GOT3 (cell line): ENCODE results near the gene CACNA1D.

Source experiments
- DNase-seq: peaks from one replicate; lab custom pipeline; 2025; ENCODE audit warnings: mixed read lengths; lab: John Stamatoyannopoulos, UW

CACNA1D gene

DNA sequence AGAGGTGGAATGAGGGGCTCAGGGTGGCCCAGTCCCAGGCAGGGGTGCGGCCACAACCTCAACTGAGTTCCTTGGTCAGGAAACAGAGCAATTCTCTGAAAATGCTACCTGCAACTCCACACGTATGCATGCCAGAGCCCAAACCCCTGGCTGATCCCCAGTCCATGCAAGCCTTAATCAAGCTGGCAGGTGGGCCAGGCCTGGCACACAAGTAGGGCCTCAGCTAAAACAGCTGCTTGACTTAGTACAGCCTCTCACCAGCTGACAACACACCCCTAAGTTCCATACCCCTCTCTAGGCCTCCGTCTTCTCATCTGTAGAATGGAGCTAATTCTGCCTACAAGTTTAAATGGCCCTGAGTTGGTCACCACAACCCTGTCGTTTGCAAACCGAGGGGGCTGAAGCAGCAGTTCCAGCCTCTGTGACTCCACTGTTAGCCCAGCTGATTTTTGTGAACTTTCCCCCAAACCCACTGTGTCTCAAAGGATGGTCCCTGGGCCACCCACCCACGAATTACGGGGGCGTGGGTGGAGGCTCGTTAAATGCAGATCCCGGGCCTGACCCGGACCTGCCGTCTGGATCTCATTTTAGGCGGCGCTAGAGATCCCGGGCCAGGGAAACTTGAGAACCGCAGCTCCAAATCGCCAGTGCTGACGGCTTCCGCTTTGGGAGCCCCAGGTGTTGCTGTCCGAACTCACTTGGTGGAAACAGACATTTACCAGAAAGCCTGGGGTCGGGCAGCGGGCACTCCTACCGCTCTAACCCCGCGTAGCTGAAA is 350.9 kb downstream of the CACNA1D start:
- no peak for DNase-seq

DNA sequence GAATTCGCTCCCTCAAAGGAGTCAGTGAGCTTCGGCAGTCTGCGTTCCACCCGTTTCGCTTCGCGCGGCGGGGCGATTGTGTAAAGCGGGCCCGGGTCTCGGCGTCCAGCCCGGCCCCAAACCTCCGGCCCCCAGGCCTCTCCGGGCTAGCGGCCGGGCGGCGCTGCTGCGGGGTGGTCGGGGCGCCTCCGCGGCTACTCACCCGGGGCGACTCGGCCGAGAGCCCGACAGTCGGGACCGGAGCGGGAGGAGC is 351.4 kb downstream of the CACNA1D start:
- no peak for DNase-seq

DNA sequence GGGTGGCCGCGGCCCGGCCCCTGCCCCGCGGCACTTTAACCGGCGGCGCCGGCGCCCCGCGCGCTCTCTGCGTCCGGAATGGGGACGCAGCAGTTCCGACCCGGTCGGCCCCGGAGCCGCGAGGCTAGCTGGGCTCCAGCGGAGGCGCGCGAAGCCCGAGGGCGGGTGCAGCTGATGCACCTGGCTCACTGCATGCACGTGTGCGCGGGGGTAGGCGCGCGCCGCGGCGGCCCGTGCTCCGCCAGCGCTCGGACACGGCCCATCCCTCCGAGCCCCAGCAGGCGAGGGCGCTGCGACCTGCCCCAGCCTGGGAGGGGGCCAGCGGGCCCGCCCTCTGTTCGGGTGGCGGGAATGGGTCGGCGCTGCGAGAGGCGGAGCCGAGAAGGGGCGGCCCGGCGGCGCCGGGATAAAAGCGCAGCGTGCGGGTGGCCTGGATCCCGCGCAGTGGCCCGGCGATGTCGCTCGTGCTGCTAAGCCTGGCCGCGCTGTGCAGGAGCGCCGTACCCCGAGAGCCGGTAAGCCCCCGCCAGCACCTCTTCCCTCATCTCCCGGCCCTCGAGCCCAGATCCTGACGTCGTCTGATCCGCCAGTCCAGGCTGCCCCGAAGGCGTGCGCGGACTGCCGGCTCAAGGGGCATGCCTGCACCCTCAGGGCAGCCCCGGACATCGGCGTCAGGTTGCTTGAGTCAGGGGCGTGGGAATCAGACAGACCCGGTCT is 351.9 kb downstream of the CACNA1D start, which contains the start of the genes CHDH and IL17RB:
Gene CHDH (minus strand): TSS at position 286 of the 717 bp plus-strand sequence. CDS start 22,411 bp downstream, outside the sequence.
Gene IL17RB (plus strand): TSS at position 435 of the 717 bp plus-strand sequence. CDS start 21 bp downstream, at position 456.
- DNase-seq = no peak

DNA sequence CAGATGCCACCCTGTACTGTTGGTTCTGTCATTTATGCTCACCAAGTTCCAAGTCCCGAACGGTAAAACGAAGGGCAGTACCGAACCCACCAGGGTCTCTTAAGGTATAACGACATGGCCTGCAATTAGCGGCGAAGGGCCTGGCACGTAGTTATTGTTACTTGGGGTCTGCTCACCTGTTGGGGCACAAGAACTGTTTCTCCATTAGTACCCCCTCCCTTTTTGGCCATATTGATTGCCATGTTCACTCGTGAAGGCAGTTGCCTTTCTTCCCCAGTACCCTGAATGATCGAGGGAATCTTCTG is 352.4 kb downstream of the CACNA1D start:
- no peak for DNase-seq

DNA sequence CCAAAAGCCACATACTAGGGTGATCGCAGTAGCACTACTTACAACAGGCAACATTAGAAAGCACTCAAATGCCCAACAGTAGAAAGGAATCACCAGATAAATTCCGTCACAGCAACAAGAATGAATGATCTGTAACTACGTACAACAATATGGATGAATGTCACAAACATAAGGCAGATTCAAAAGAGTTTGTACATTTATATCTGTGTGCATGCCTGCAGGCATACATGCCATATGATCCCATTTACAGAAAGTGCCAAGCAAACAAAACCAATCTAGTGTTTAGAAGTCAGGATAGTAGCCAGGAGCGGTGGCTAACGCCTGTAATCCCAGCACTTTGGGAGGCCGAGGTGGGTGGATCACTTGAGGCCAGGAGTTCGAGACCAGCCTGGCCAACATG is 355.5 kb downstream of the CACNA1D start:
- DNase-seq = no peak

DNA sequence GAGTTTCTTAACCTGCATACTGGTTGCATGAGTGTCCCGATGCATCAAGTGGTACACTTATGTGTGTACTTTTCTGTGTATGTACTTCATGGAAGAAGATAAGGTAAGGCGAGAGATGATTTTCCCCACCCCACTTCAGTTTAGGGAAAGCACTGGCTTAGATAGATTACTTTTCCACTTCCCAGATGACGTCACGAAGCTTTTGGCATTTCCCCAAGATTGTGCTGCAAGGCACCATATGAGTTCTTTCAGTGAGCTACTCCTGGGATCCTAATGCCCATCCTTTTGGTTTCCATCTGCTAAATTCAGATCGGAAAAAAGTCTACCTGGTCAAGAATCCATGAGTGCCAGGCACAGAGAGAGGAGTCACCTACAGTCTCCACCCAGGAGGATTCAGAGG is 356.5 kb downstream of the CACNA1D start:
- no peak for DNase-seq

DNA sequence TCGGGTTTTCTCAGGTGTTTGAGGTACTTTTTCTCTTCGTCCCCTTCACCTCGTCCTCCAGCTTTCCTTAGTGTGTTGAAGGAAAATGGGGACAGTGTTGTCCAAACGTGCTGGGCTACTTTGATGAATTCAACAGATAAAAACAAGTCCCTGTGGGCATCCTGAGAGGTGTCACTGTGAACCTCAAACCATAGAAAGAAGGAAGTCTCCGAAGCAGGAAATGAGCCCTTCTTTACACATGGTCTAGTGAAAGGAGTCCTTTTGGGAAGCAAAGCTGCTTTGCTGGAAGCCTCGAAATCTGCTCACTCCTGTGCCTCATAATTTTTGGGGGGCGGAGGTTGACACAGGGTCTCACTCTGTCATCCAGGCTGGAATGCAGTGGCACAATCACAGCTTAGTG is 362.6 kb downstream of the CACNA1D start:
- DNase-seq = no peak

DNA sequence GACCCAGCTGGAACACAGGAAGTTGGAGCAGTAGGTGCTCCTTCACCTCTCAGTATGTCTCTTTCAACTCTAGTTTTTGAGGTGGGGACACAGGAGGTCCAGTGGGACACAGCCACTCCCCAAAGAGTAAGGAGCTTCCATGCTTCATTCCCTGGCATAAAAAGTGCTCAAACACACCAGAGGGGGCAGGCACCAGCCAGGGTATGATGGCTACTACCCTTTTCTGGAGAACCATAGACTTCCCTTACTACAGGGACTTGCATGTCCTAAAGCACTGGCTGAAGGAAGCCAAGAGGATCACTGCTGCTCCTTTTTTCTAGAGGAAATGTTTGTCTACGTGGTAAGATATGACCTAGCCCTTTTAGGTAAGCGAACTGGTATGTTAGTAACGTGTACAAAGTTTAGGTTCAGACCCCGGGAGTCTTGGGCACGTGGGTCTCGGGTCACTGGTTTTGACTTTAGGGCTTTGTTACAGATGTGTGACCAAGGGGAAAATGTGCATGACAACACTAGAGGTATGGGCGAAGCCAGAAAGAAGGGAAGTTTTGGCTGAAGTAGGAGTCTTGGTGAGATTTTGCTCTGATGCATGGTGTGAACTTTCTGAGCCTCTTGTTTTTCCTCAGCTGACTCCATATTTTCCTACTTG is 363.8 kb downstream of the CACNA1D start:
- no peak for DNase-seq

DNA sequence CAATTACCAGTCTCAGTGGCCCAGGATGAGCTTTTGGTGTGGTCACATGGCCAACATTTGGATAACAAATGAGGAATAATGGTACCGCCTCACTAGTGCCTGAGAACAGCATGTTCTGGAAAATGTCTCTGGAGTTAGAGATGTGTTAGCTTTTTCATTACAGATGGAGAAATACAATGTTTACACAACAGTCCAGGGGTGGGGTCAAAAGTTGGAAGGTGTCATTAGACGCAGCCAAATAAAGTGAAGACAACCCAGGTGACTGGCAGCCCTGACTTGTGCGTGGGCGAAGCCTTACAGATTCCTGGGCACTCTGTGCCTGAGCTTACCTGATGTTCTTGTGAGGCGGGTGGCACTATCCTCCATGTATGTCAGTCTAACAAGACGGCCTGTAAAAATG is 364.8 kb downstream of the CACNA1D start:
- no peak for DNase-seq

DNA sequence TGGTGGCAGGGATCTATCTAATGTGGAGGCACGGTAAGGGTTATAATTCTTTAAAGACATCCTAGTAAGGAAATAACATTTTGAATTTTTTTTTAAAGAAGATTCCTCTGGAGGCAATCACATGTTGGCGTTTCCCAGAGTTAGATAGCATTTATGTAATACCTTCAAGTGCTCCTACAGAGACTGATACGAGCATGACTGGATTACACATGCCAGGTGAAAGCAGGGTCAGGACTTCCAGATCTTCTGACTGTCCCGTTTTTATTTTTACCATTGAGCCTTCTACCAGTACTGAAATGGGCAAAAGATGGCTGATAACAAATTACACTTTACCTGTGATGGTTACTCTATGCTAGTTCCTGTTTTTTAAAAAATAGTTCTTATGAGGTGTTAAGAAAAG is 365.8 kb downstream of the CACNA1D start:
- DNase-seq = no peak

DNA sequence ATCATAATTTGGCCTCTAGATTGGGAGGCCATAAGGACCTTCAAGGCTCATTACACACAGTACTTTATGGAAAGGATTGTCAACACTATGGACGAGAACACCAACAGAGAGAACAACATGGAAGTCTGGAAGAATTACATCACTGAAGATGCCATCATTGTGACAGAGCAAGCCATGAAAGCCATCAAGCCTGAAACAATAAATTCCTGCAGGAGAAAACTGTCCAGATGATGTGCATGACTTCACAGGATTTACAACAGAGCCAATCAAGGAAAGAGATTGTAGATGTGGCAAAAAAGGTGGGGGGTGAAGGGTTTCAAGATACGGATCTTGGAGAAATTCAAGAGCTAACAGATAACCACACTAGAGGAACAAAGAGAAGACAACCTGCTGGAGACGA is 367.8 kb downstream of the CACNA1D start:
- DNase-seq = no peak

DNA sequence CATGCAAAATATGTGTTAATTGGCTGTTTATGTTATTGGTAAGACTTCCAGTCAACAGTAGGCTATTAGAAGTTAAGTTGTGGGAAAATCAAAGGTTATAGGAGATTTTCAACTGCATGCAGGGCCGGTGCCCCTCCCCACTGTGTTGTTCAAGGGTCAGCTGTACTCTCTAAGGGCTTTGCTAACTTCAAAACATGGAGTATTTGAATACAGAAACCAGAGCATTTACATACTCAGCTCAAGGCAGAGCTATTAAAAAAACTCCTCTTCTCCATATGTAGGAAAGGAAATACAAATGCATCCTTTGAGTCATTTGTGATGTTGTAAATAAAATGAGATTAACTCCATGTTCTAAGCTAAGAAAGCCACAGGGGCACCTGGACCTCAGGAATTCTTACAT is 368.7 kb downstream of the CACNA1D start:
- no peak for DNase-seq
